Motor neuron (in vitro differentiated cells): ENCODE data around the gene ZNF787. TPM values are rescaled to one million over a fixed set of nuclear protein-coding genes. Genes with fewer than 3 reads are reported as not detected.

Experiments used
- ATAC-seq, 8 experiments: fragments of 200-7000 bp; cut with Tn5 transposase; replicated peaks in 6 of 8; 2 replicates each; pipeline ENCODE4 v1.8.0; 2021; ENCODE audit warnings: mild to moderate bottlenecking in 8 of 8, moderate library complexity in 8 of 8
- H3K27ac ChIP-seq, 2 donors: fragments of 250-450 bp; sonication (Bioruptor Pico); 2 replicates each; pipeline ENCODE4 v1.9.0; 2021; ENCODE audit warnings: antibody characterized with exemption in 2 of 2, mild to moderate bottlenecking in 2 of 2, moderate library complexity in 1 of 2
- H3K4me1 ChIP-seq, 2 donors: fragments of 250-450 bp; sonication (Bioruptor Pico); replicated peaks in 1 of 2; 2 replicates each; pipeline ENCODE4 v1.6.1; 2021; ENCODE audit warnings: antibody characterized with exemption in 2 of 2, mild to moderate bottlenecking in 2 of 2, moderate library complexity in 1 of 2
- H3K4me3 ChIP-seq, 5 donors: fragments of 250-450 bp; sonication (Bioruptor Pico); 2 replicates each; pipeline ENCODE4 v1.9.0; 2021; ENCODE audit warnings: antibody characterized with exemption in 5 of 5, mild to moderate bottlenecking in 5 of 5, moderate library complexity in 4 of 5
- WGBS, 10 experiments: fragments of 450-650 bp; shearing (Covaris generic); methylation state at CpG; one replicate each; pipeline ENCODE4 v1.0.0; 2022; 5-methylcytosine and 5-hydroxymethylcytosine counted together
- in situ Hi-C, 9 experiments: fragments of 400-800 bp; cut with MboI; loops; one replicate each; pipeline ENCODE4 v1.15.0; 2021; ENCODE audit warnings: low sequenced_read_pairs in 9 of 9, low pct_unique_long_range_greater_than_20kb in 2 of 9; ENCODE audit not compliant: unreplicated experiment in 9 of 9
- total RNA-seq, 8 experiments: library from RNA; unstranded; fragments of 300-600 nt; gene quantifications; 2 replicates each; pipeline versions ENCODE4 v1.2.3 to v1.2.4, GENCODE V29; 2022

ZNF787 gene
- 10 to 100 TPM; 15.2 to 22.3 (median 17.5) TPM for total RNA-seq

DNA sequence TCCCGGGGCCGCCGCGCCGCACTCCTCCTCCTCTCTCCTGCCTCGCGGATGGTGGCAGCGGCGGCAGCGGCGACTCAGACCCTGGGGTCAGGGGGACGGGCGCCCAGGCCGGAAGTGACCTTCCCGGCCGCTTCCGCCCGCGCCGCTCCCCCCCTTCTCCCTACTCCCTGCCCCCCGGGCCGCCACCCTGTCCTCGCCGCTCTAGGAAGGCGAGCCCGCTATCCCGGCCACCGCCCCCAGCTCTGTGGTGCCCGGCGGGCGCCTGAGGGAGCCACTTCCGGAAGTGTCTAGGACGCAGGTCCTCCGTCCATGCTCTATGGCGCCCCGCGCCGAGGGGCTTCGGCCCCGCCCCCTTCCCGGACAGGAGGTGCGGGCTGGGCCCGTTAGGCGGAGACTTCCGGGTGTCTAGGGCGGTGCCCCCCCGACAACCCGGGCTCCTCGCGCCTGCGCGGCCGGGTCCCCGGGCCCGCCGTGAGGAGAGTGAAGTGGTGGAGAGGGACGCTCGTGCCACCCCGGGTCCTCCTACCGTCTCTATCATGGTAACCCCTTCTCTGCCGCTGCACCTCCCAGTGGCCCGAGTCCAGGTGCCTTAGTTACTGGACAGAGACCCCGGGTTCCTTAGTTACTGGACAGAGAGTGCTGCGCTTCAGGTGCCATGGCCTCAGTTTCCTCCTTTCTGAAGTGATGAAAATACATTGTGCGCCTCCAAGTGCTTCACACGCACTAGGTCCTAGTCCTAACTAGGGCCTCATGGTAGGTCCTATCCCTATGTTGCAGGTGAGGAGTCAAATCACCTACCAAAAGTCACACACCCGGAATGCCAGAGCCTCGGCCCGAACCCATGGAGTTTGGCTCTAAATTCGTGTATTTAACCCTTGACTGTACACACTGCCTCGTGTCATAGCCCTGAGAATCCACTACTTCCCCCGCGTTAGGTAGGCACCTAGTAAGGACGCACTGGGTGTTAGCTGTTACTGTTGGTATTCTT is at the start of gene ZNF787:
Gene ZNF787, minus strand, starts transcription at position 116 of the 988 bp plus-strand sequence. CDS start 18,078 bp downstream, outside the sequence.
- Histone ChIP-seq H3K27ac (peak within 1 kb of the TSS; percentile 88 to 95), H3K4me1 (peaks cover 10 to 16% of the 10 kb centered on the region in 2 donors), H3K4me3 (peak within 1 kb of the TSS; percentile 50 to 96 (median 77))
- 5 to 100% (median 31%) methylated on average over 3 to 11 of the region's 74 CpGs; no CpG with 5 or more reads in 3 of the 10 experiments for WGBS, 10 experiments
- in situ Hi-C loops, result no loop called here
- peak; percentile 70 to 92 (median 90) for ATAC-seq

DNA sequence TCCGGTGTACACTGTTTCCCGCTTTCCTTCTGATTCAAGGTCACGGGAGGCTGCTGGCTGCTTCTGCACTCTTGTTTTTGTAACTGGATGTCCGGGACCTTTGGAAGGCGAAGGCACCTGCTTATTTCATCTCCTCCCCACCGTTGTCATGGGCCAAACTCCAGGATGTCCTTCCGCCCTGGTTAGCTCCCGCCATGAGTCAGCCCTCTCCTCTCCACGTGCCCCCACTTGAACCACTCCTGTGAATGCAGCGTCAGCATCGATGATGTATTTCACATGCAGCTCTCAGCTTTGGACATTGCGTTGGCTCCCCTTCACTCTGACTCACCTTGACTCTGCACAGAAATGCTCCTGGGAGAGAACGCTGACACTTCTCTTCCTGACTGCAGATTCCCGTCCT is 49.2 kb upstream of the ZNF787 start:
- ATAC-seq, result peak in 5 of 8 experiments; percentile 66 to 93 (median 90)
- Histone ChIP-seq H3K4me1 (no peaks in the 10 kb centered on the region), H3K27ac (no peak overlapping the region), H3K4me3 (no peak overlapping the region)
- in situ Hi-C loops, result no loop called here
- WGBS, 10 experiments, result 72 to 81% (median 79%) methylated on average over 2 to 12 of the region's 14 CpGs; no CpG with 5 or more reads in 3 of the 10 experiments

DNA sequence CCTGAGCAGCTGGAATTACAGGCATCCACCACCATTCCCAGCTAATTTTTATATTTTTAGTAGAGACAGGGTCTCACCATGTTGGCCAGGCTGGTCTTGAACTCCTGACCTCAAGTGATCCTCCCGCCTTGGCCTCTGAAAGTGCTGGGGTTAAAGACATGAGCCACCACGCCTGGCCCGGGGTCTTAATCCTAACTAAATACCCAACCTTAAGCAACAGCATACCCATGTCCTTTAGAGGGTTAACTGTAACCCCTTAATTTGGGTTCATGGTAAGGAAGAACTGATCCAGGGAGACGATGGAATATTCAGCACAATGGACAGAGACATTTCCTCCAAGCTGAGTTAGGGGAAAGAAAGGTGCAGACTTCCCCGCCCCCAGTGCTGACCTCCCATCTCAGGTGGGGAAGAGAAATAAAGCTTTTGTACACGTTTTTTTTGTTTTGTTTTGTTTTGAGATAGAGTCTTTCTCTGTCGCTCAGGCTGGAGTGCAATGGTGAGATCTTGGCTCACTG is 46.0 kb upstream of the ZNF787 start:
- Histone ChIP-seq H3K27ac (no peak overlapping the region), H3K4me1 (no peaks in the 10 kb centered on the region), H3K4me3 (no peak overlapping the region)
- in situ Hi-C loops, result loop anchor here in 1 of 9 experiments (10.0 kb wide), 1 partner anchor 92 kb away; no protein-coding TSS in a partner anchor
- 23 to 49% (median 30%) methylated on average over 2 to 6 of the region's 7 CpGs; no CpG with 5 or more reads in 2 of the 10 experiments for WGBS, 10 experiments
- no peak for ATAC-seq

DNA sequence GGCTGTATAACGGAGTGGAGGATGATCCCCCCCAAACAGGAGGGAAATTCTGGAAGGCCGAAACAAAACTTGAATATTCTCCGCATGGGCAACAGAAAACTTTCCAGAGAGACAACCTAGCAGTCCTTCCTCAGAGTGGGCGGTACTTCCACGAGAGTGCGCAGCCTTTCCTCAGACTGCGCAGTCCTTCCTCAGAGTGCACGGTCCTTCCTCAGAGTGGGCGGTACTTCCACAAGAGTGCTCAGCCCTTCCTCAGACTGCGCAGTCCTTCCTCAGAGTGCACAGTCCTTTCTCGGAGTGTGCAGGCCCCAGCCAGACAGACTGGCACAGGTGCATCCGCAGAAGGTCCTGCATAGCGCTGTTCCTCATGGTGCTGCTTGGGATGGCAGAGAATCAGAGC is 42.0 kb upstream of the ZNF787 start:
- H3K4me3 ChIP-seq, result no peak overlapping the region
- H3K27ac ChIP-seq, result no peak overlapping the region
- no peaks in the 10 kb centered on the region for H3K4me1 ChIP-seq
- ATAC-seq, result no peak
- in situ Hi-C loops, result loop anchor here in 1 of 9 experiments (10.0 kb wide), 1 partner anchor 88 kb away; no protein-coding TSS in a partner anchor
- WGBS, 10 experiments, result 69 to 100% (median 100%) methylated on average over 1 to 11 of the region's 13 CpGs; no CpG with 5 or more reads in 3 of the 10 experiments

DNA sequence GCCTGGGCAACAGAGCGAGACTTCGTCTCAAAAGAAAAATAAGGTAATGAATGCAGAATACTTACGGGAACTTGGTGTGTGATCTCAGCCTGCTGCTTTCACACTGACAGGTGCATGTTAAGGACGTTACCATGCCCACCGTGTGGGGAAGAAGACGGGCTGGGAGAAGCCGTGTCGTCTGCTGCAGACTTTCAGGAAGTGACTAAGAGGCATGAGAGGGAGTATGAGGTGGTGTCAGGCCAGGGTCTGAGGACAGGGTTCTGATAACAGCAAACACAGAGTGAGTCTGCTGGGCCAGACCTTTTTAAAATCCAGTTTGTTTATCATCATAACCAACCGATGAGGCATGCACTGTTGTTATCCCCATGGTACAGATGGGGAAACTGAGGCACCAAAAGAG is 41.2 kb upstream of the ZNF787 start:
- 44 to 100% (median 80%) methylated on average over 1 to 8 of the region's 9 CpGs; no CpG with 5 or more reads in 3 of the 10 experiments for WGBS, 10 experiments
- in situ Hi-C loops, result loop anchor here in 1 of 9 experiments (10.0 kb wide), 1 partner anchor 87 kb away; no protein-coding TSS in a partner anchor
- no peak overlapping the region for H3K4me3 ChIP-seq
- H3K4me1 ChIP-seq, result no peaks in the 10 kb centered on the region
- no peak overlapping the region for H3K27ac ChIP-seq
- ATAC-seq, result no peak

DNA sequence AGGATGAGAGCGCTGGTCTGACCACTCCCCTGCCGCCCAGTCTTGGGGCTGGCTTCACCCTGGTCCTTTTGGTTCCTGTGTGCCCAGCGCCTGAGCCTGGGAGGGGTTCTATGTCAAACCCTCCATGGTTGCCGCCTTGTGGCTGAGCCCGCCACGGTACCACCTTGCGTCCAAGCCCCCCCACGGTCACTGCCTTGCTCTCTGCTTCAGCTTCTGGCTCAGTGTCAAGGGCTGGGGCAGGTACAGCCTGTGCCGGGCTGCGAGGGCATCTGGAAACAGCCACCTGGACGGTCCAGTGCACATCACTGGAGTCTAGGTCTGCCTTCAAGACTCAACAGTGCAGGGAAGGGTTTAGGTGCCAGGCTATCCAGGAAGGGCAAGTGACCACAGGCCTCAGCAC is 40.4 kb upstream of the ZNF787 start:
- Histone ChIP-seq H3K4me3 (no peak overlapping the region), H3K27ac (no peak overlapping the region), H3K4me1 (no peaks in the 10 kb centered on the region)
- ATAC-seq, result no peak
- WGBS, 10 experiments, result 80 to 90% (median 90%) methylated on average over 2 to 7 of the region's 11 CpGs; no CpG with 5 or more reads in 7 of the 10 experiments
- in situ Hi-C loops, result loop anchor here in 1 of 9 experiments (10.0 kb wide), 1 partner anchor 87 kb away; no protein-coding TSS in a partner anchor

DNA sequence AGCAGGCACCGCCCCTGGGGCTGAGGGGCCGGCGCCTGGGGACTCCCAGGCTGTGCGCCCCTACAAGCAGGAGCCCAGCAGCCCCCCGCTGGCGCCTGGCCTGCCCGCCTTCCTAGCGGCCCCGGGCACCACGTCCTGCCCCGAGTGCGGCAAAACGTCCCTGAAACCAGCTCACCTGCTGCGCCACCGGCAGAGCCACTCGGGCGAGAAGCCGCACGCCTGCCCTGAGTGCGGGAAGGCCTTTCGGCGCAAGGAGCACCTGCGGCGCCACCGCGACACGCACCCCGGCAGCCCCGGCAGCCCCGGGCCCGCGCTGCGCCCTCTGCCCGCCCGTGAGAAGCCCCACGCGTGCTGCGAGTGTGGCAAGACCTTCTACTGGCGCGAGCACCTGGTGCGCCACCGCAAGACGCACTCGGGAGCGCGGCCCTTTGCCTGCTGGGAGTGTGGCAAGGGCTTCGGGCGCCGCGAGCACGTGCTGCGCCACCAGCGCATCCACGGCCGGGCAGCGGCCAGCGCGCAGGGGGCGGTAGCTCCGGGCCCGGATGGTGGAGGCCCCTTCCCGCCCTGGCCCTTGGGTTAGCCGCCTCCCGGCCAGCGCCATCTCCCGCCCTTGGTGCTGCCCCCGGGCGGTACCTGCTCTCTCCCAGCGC is 38.7 kb upstream of the ZNF787 start:
- no peak overlapping the region for H3K4me3 ChIP-seq
- in situ Hi-C loops, result loop anchor here in 1 of 9 experiments (10.0 kb wide), 1 partner anchor 85 kb away; no protein-coding TSS in a partner anchor
- WGBS, 10 experiments, result 83 to 100% (median 100%) methylated on average over 1 to 6 of the region's 69 CpGs; no CpG with 5 or more reads in 5 of the 10 experiments
- no peaks in the 10 kb centered on the region for H3K4me1 ChIP-seq
- no peak for ATAC-seq
- H3K27ac ChIP-seq, result no peak overlapping the region

DNA sequence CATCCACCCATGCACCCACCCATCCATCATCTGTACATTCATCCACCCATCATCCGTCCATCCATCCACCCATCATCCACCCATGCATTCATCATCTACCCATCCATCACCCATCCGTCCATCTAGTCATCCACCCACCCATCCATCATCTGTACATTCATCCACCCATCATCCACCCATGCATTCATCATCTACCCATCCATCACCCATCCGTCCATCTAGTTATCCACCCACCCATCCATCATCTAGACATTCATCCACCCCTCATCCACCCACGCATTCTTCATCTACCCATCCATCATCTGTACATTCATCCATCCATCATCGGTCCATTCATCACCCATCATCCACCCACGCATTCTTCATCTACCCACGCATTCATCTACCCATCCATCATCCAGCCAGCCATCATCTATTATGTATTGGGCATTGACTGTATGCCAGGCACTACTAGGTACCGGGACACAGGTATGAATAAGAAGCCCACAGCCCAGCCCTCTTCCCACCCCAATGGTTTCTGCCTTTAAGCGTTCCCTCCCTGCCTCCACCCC is 38.0 kb upstream of the ZNF787 start:
- Histone ChIP-seq H3K27ac (no peak overlapping the region), H3K4me3 (no peak overlapping the region), H3K4me1 (no peaks in the 10 kb centered on the region)
- in situ Hi-C loops, result no loop called here
- peak in 5 of 8 experiments; percentile 36 to 78 (median 57) for ATAC-seq
- 5 to 100% (median 69%) methylated on average over 1 to 8 of the region's 9 CpGs; no CpG with 5 or more reads in 3 of the 10 experiments for WGBS, 10 experiments

DNA sequence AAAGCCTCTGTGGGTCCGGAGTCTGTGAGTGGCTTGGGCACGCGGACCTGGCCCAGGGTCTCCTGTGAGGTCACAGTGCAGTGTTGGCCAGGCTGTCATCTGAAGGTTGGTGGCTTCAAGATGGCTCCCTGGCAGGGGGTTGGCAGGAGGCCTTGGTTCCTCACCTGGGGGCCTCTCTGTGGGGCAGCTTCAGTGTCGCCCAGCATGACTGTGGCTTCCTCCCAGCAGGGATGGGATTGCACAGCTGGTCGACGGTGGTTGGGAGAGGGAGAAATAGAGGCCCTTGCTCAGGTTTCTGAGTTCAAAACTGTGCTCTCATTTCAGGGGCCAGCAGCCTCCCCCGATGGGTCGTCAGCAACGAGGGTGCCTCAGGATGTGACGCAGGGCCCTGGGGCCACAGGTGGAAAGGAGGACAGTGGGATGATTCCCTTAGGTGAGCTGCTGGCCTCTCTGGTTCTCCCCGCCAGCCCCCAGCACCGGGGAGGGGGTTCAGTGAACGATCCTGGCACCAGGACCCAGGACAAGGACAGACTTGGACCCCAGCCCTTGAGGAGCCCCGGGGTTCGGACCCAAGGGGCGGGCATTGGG is 37.2 kb upstream of the ZNF787 start:
- Histone ChIP-seq H3K27ac (no peak overlapping the region), H3K4me1 (no peaks in the 10 kb centered on the region), H3K4me3 (no peak overlapping the region)
- in situ Hi-C loops, result no loop called here
- WGBS, 10 experiments, result 69 to 100% (median 92%) methylated on average over 1 to 7 of the region's 16 CpGs; no CpG with 5 or more reads in 3 of the 10 experiments
- no peak for ATAC-seq

DNA sequence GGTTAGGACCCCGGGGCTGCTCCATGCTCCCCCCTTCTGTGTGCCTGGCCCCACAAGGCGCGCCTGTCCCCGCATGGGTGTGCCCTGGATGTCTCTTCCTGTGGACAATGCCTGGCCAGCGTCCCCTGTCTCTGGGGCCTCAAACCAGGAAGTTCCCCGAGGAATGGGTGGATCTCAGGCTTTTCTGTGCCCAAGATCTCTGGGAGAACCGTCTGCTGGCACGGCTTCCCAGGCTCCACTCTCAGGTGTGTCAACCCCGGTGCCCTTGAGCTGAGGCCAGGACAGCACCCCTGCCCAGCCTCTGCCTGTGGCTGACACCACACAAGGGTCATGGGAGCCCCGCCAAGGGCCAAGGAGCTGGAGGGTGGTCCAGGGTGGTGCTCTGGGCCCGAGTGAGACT is 35.7 kb upstream of the ZNF787 start:
- ATAC-seq, result no peak
- Histone ChIP-seq H3K4me3 (no peak overlapping the region), H3K27ac (no peak overlapping the region), H3K4me1 (no peaks in the 10 kb centered on the region)
- 89 to 100% (median 100%) methylated on average over 1 to 5 of the region's 11 CpGs; no CpG with 5 or more reads in 3 of the 10 experiments for WGBS, 10 experiments
- in situ Hi-C loops, result no loop called here

DNA sequence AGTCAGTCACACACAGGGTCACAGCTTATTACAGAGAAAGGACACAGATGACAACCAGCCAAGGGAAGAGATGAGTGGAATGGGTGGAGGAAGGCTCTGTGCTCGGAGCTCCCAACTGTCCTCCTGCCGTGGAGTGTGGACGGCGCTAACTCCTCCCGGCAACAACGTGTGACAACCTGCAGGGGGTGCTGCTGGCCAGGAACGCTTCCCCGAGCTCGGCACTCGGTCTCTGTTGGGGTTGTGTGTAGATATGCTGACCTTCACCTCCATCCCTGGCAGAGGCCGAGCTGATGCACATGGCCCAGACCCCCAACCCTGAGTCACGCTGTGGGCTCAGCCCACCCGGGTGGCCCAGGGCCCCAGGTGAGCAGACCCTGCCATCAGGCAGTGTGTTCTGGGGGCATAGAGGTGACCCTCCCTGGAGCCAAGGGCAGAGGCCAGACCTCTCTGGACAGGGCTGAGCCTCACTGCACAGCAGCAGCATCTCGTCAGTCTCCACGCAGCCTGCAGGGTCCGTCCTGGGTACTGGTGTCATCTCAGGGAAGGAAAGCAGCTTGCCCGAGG is 34.1 kb upstream of the ZNF787 start:
- in situ Hi-C loops, result no loop called here
- peak in 3 of 8 experiments; percentile 46 to 66 (median 54) for ATAC-seq
- H3K27ac ChIP-seq, result no peak overlapping the region
- no peaks in the 10 kb centered on the region for H3K4me1 ChIP-seq
- 35 to 84% (median 62%) methylated on average over 3 to 5 of the region's 17 CpGs; no CpG with 5 or more reads in 7 of the 10 experiments for WGBS, 10 experiments
- no peak overlapping the region for H3K4me3 ChIP-seq

DNA sequence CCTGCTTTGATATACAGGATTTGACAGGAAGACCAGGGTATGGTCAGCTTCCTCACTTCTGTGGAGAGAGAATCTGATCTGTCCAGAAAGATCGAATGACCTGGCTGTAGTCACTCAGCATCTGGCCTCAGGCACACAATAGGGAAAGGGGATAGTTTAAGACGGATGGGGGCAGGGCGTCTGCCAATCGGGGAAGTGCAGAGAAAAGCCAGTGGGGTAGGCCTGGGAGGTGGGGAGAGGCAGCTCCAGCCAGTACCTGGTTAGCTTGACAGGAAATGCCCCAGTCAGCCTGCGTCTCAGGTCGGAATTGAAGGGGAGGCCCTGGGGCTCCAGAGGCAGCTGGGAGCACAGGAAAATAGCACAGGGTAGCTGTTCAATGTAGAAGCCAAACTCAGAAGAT is 32.4 kb upstream of the ZNF787 start:
- ATAC-seq, result peak in 1 of 8 experiments; percentile 18
- WGBS, 10 experiments, result 10 to 60% (median 47%) methylated on average over 1 to 5 of the region's 6 CpGs; no CpG with 5 or more reads in 4 of the 10 experiments
- Histone ChIP-seq H3K27ac (no peak overlapping the region), H3K4me3 (no peak overlapping the region), H3K4me1 (no peaks in the 10 kb centered on the region)
- in situ Hi-C loops, result no loop called here
